ENCODE measurements around the gene C18orf32. TPM values are rescaled to one million over a fixed set of nuclear protein-coding genes. Genes with fewer than 3 reads are reported as not detected.

C18orf32 gene
- total RNA-seq, 1 experiment from 2014 or later = 24.4 TPM

- Histone ChIP-seq H3T11ph (ENCODE audit: low read length) (no peak overlapping the region), H4K20me1 (ENCODE audit: control insufficient read depth, insufficient read depth, insufficient read length) (no peaks in the 10 kb centered on the region), H3K14ac (ENCODE audit: insufficient read depth, low read length) (no peak overlapping the region), H3K4ac (ENCODE audit: low read depth, low read length) (no peak overlapping the region), H3K23ac (ENCODE audit: insufficient read length, low read depth, low read length) (no peak overlapping the region), H3K9ac (ENCODE audit: extremely low read depth, insufficient read length, low read length) (no peak overlapping the region), H3K4me2 (ENCODE audit: insufficient read depth, insufficient read length, low read length) (no peak overlapping the region), H2AK5ac (ENCODE audit: insufficient read length, low read length) (no peak overlapping the region), H3K23me2 (ENCODE audit: insufficient read length, low read depth, low read length, poor library complexity, severe bottlenecking) (no peaks in the 10 kb centered on the region), H3K9me3 (ENCODE audit: control insufficient read depth, low read depth, low read length) (no peaks in the 10 kb centered on the region), H3K79me1 (ENCODE audit: insufficient read depth, low read depth, low read length, poor library complexity, severe bottlenecking) (no peaks in the 10 kb centered on the region), H3K18ac (ENCODE audit: insufficient read length, low read depth, low read length) (no peak overlapping the region), H3K56ac (ENCODE audit: insufficient read length, low read depth, low read length) (no peak overlapping the region), H2BK120ac (ENCODE audit: low read depth, low read length, poor library complexity, severe bottlenecking) (no peak overlapping the region), H3K4me1 (ENCODE audit: insufficient read depth, low read length) (0 out of 2 replicates have a peak, but pooled peaks cover 2% of the 10 kb centered on the region), H3K27me3 (ENCODE audit: insufficient read depth, low read length) (no peaks in the 10 kb centered on the region), H2AFZ (ENCODE audit: low read length) (no peak overlapping the region), H2BK15ac (ENCODE audit: low read depth, low read length) (no peak overlapping the region), H2BK12ac (ENCODE audit: insufficient read length, low read depth, low read length) (no peak overlapping the region), H4K91ac (ENCODE audit: insufficient read length, low read depth, low read length) (no peak overlapping the region), H3K27ac (ENCODE audit: insufficient read length, low read depth, low read length) (no peak overlapping the region), H2BK5ac (ENCODE audit: insufficient read length, low read length) (no peak overlapping the region), H4K5ac (ENCODE audit: insufficient read length, low read depth, low read length) (no peak overlapping the region), H3K79me2 (ENCODE audit: insufficient read depth, low read length) (peaks cover 6% of the 10 kb centered on the region), H4K8ac (replicated peaks; ENCODE audit: insufficient read length, low read depth, low read length) (no peak overlapping the region), H2BK20ac (ENCODE audit: low read depth, low read length, poor library complexity, severe bottlenecking) (no peak overlapping the region)
- peaks cover 35 to 46% (median 41%) of the 10 kb centered on the region in 3 experiments for H3K36me3 Mint-ChIP-seq (ENCODE audit: insufficient read depth in 1 of 3, low read depth in 3 of 3)
- H3K27me3 Mint-ChIP-seq (ENCODE audit: low read depth) = no peaks in the 10 kb centered on the region; the same call in 1 of the 2 replicates
- peaks cover 62 to 77% of the 10 kb centered on the region in 2 experiments for H3K4me1 Mint-ChIP-seq
- peak overlapping the region in 1 of 3 experiments; percentile 94; a peak in 2 of 7 replicates for H3K27ac Mint-ChIP-seq
- no peak for DNase-seq
- no CpG with 5 or more reads among the region's 6 CpGs for WGBS (ENCODE audit: extremely low coverage, insufficient read length, low lambda C conversion rate)
- TF ChIP-seq CTCF (conservative IDR thresholded peaks at IDR 0.05) = no peak
- no peaks in the 10 kb centered on the region for H3K9me3 Mint-ChIP-seq
- peak overlapping the region; percentile 98 to 100 for H3K4me3 Mint-ChIP-seq
These were observed 5.6 kb upstream of the C18orf32 start for GRCh38 chr18:49492694-49493033.

All from H9 (cell line).